GM19099 (cell line): ENCODE results near the gene KRTAP10-8.

Source experiments
- POLR2A ChIP-seq: IDR thresholded peaks from 3 replicates; pipeline ENCODE4 v1.6.1; 2011; ENCODE audit warnings: low read depth; ENCODE audit not compliant: insufficient read length; ENCODE audit errors: extremely low read depth

KRTAP10-8 gene

DNA sequence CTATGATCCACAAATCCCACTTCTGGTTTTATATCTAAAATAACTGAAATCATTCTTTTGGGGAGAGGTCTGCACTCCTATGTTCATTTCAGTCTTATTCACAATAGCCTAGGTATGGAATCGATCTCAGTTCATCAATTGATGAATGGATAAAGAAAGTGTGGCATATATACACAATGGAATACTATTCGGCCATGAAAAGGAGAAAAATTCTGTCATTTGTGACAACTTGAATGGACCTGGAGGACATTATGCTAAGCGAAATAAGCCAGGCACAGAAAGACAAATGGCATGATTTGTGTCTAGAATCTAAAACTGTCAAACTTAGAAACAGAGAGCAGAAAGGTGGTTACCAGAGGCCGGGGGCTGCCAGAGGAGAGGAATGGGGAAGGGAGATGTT is 5.4 kb upstream of the KRTAP10-8 start:
- no peak for TF ChIP-seq POLR2A

DNA sequence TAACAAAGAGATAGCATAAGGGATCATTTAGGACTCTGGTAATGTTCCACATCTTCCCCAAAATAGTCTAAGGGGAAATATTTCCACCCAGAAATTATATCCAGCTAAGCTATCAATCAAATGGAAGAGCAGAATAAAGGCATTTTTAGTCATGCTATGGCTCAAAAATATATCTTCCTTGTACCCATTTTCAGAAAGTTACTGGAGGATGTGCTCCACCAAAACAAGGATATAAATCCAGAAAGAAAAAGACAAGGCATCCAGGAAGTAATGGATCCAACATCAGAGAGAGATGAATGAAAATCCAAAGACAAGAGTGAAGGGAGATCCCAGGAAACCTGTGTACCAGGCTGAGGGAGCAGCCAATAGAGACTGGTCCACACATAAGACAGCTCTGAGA is 2.7 kb upstream of the KRTAP10-8 start:
- TF ChIP-seq POLR2A, result no peak

GRCh38 chr21:44611551-44611950 is 328 bp upstream of the KRTAP10-8 start:
- no peak for TF ChIP-seq POLR2A

DNA sequence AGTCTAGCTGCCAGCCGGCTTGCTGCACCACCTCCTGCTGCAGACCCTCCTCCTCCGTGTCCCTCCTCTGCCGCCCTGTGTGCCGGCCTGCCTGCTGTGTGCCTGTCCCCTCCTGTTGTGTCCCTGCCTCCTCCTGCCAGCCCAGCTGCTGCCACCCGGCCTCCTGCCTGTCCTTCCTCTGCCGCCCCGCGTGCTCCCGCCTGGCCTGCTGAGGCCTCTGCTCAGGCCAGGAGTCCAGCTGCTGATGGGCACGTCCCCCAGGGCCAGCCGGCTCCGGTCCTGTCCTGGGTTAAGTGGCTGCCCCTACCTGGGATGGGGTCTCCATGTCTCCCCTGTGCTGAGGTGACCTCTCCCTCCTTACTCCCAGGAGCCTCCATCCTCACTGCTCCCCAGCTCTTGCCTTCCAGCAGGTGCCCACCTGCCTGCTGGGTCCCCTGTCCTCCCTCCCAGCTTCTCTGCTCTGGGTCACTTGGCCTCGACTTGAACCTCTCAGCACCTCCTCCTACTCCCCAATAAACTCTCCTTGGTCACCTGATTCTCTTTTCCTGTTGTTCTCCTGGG is 870 bp downstream of the KRTAP10-8 start:
- no peak for TF ChIP-seq POLR2A

GRCh38 chr21:44613386-44614155 is 1.7 kb downstream of the KRTAP10-8 start:
- TF ChIP-seq POLR2A, result no peak

DNA sequence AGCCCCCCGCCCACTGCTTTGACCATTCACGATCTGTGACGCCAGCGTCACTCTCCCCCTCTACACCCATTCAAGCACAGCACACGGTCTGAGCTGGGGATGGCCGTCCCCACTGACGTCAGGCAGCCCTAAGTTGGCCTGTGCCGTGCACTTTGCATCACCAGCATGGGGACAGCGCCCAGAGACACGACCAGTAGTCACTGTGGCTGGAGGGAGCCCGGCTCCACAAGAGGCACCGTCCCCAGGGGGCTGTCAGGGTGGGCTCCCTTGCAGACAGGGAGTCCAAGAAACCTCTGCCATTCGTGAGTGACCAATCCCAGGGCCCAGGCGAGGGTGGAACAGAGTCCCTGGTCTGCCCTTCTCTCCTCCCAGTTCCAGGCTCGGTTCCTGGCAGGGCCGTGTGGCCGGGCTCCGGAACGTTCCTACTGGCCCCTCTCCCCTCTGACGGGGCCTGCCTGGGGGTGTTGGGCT is 2.3 kb downstream of the KRTAP10-8 start:
- no peak for TF ChIP-seq POLR2A

DNA sequence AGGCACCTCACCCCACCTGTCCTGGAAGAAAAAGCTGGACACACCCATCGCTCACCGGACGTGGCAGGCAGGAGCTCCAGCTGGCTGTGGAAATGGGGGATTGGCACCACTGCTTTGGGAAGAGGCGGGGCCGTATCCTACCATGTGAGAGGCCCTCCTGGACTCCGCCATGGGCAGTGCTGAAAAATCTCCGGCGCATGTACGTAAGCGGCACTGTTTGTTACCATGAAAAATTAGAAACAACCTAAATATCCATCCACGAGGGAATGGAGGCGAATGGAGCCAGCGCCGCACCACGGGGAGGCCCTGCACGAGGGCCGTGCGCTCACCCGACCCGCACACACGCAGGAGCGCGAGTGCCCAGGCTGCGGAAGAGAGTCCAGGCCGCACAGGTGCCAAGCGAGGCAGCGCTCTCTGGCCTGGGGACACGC is 3.1 kb downstream of the KRTAP10-8 start:
- no peak for TF ChIP-seq POLR2A

- no peak for TF ChIP-seq POLR2A
Observed at GRCh38 chr21:44615466-44615865, 3.6 kb downstream of the KRTAP10-8 start.

- no peak for TF ChIP-seq POLR2A
Observed at GRCh38 chr21:44615911-44616590, 4.2 kb downstream of the KRTAP10-8 start.

DNA sequence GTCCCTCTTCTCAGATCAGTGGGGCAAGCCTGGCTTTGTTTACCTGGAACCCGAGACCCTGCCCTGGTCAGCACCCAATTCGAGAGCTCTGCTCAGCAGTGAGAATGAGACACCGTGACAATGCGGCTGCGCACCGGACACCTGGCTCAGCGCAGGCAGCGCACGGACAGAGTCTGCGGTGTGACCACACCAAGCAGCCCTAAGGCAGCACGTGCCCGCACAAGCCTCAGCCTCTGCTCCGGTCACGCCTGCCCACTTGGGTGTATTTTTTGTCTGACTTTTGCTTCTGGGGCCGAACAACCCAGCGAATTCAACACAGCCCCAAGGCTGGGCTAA is 4.7 kb downstream of the KRTAP10-8 start:
- no peak for TF ChIP-seq POLR2A

DNA sequence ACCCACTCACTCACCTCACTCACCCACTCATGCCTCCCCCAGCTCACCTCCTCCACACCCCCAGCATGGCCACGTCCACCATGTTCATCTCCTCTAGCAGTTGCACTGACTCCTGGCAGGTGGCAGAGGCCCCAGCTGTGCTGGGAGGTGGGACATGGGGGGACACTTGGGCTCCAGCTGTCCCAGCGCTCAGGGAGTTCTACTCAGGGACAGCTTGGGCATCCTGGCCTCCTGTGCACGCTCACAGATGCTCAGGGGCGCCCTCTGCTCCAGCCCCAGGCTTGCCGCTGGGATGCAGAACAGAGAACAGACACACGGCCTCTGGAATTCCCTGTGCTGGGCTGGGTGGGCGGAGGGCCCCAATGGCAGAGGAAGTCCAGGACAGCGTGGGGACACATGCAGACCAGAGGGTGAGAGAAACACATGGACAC is 5.2 kb downstream of the KRTAP10-8 start:
- TF ChIP-seq POLR2A, result no peak

DNA sequence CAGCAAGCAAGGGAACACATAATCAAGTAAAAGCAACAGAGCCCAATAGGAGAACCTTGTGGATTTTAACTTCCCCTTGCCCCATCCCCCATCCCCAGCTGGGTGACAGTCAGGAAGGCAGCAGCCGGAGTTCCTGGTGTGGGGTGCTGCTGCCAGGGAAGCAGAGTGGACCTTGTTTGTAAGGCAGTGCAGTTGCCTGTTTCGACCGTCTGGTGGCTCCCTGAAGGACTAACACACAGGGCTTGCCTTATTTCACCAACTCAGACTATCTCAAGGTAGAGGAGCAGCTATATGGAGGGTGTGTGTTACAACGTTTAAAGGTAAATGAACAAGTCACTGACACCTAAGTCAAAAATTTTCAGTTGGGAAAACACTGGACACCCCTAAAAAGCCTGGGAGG is 6.6 kb downstream of the KRTAP10-8 start:
- TF ChIP-seq POLR2A, result no peak

- TF ChIP-seq POLR2A, result no peak
Observed at GRCh38 chr21:44618909-44619308, 7.0 kb downstream of the KRTAP10-8 start.

GRCh38 chr21:44619886-44620285 is 8.0 kb downstream of the KRTAP10-8 start:
- no peak for TF ChIP-seq POLR2A

GRCh38 chr21:44623575-44623974 is 11.7 kb downstream of the KRTAP10-8 start:
- no peak for TF ChIP-seq POLR2A

GRCh38 chr21:44625756-44626155 is 13.9 kb downstream of the KRTAP10-8 start:
- no peak for TF ChIP-seq POLR2A
